GM19328 (cell line): ENCODE results near the gene RNF220.

Source experiments
- ATAC-seq: cut with Tn5 transposase; IDR thresholded peaks from one replicate; pipeline ENCODE4 v1.9.1; 2021; ENCODE audit warnings: mild to moderate bottlenecking, moderate library complexity; ENCODE audit not compliant: unreplicated experiment

The RNF220 gene

DNA sequence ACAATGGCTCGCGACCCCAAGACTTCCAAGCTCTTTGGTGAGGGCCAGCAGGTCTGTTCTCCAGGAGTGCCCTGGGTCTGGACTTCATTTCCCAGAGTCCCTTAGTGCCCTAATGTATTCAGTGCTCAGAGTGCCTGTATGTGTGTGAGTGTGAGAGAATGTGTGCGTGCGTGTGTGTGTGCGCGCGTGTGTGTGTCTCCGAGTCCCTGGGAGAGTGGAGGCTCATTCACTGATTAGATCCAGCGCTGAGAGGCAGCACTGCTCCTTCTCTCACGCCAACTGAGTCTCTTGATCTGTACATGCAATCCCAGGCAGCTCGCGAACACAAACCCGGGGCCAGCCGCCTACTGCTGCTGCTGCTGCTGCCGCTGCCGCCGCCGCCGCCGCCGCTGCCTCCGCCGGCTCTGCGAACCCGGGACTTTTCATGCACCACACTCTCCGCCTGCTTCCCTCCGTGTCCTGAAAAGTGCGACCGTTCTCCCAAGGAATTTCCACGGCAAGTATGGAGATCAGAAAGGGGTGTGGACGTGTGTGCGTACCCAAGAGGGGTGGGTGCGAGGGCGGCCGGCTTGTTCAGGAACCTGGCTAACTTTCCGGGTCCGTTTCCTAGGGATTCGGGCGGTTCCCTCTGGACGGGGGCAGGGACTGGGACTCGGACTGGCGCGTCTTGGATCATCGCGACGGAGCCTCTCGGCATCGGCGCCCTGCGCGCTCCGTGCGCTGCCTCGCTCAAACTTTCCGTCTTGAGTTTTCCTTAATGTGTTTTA, at the start of gene RNF220:
Gene RNF220 (plus strand): TSS at position 225 of the 767 bp plus-strand sequence.
- no peak for ATAC-seq

DNA sequence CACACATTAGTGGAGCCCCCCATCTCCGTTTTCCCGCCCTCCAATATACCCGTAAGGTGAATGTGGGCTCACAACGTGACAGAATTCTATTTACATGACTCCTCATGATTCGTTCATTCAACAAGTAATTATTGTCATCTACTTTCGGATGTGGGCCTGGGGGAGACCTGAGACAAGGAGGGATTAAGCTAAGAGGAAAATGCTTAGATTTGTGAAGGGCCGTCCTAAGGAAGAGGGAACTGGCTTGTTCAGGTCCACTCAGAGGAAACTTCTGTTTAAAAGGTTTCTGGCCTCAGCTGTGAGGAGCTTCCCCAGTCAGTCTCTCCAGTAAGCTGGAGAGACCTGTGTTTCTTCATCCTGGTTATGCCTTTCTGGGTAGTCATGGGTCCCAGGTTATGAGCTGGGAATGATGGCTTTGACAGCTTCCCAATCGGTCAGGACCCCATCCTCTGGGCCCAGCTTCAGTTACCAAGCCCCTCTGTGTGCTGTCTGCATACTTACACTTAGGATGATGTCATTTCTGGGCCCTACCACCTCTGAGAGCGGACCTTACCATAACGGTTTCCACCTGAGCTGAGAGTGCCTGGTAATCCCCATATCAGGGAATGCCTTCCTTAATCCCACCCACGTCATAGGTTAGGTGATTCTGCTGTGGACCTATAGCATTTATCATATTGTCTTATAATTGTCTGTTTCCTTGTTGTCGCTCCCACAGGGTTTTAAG, 49.3 kb upstream of the RNF220 start:
- no peak for ATAC-seq

DNA sequence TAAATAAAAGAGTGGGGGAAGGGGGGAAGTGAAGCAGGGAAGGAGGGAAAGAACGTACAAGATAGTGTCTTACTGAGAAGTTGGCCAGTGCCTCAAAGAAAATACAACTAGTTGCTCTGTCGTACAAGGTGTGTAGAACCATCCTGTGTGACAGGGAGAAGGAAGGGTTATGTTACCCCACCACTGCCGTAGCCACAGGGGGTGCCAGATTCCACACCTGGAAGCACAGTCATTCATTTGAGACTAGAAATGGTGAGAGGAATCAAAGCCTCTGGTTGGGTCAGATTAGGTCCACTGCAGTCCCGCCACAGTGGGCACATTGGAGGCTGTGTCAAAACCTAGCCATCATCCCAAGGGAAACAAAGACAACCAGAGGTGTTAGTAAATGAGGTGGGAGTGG, 47.3 kb upstream of the RNF220 start:
- no peak for ATAC-seq

DNA sequence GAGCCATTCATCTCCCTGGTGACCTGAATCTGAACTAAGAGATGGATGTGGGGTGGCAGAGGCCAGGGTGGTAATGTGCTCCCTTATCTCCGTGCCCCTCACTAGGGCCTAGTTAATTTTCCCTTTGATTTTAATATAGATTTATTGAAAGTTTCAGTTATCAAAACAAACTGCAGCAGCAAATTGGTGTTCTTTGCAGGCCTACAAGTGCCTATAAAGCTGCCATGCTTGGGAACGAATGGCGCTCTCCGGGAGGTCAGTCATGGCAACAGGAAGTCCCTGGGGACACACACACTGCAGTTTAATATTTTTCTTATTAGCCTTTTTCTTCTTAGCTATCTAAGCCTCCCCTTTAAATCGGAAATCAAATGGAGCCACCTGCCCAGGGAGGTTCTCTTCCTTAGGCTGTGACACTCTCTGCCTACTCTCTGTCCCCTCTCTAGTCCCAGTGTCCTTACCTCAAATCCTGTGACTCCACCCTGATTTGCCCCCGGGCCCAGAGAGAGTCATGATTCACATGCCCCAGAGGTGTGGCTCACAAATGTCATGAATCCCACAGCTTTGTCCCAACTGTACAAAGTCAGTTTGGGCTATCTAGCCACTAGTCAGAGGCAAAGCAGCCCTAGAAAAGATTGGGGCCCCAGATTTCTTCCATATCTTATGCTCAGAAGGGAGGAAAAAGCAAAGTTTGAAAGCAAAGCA, 45.7 kb upstream of the RNF220 start:
- ATAC-seq, result no peak

DNA sequence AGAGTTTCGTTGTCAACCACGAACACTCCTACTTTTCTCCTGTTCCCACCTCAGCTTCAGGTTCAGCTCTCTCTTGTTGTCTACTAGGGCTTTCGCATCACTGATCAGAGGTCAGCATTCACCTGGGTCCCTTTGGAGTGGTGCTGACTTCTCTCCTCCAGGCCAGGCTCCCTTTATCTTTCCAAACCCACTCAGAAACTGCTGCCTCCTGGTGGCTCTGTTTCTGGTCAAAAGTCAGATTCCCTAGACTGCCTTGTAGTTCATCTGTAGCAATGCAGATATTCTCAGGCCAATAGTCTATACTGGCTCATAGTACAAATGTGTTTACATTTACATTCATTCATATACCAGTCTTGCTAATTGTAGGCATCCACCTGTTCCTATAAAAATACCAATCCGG, 43.6 kb upstream of the RNF220 start:
- ATAC-seq, result no peak

DNA sequence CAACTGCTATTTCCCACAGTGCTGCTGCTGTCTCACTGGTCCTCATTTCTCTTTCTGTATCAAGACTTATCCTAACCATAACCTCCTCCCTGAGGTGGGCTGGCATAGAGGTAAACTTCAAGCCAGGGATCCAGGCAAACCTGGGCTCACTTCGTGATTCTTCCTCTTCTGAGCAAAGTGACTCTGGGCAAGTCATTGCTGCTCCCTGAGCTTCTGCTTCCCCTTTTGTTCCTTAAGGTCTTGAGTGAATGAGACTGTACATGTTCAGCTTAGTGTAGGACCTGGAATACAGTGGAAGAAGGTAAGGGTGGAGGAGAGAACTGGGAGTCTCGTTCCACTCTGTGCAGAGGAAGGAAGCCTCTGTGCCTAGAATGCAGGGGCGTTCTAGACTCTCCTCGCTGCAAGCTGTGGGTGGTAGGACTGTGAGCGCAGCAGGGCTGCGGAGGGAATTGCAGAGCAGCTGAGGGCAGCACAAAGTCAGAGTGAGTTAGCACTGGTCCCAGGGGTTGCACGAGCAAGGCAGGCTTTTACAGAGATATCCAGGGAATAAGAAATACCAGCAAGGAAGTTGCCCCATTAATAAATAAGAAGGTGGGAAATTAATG, 38.6 kb upstream of the RNF220 start:
- no peak for ATAC-seq

DNA sequence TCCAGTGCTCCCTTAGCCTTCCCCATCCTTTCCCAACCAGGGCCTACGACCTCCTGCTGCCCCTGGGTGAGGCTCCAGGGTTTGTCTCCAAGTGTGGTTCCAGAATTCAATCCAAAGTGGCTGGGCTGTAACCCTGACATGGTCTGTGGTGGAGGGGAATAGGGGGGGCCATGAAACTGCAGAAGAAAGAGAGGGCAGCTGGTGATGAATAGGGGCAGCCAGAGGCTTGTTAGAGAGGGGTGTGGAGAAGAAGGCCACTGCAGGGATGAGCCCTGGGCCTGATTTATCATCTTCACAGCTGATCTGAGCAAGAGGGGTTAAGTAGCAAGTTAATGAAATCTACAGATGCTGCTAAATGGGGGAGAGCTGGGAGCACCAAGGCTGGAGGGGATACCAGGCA, 37.1 kb upstream of the RNF220 start:
- ATAC-seq, result no peak

DNA sequence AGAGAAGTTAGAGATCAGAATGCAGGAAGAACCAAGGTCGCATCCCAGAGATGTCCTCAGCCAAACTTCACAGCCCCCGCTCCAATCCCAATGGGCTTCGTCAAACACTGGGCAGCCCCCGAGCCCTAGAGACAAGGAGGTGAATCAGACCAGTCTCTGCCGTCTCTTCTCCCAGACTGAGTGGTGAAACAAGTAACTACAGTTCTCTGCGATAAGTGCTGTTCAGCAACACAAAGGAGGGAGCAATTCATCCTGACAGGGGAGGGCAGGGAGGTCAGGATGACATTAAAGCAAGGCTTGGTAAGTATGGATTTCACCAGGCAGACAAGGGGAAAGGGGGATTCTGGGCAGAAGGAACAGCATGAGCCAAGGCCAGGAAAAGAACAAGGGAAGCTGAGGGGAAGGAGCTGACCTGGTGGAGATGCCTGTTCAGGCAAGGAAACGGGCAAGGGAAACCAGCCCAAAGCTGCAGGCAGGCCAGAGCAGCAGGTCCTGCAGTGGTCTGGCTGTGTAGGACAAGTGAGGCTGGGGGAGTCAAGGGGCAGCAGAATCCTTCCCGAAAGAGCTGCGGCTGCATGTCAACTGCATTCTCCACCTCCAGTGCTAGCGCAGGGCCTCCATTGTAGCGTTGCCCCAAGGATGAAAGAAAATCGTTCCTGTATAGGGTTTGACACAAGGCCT, 36.4 kb upstream of the RNF220 start:
- no peak for ATAC-seq

DNA sequence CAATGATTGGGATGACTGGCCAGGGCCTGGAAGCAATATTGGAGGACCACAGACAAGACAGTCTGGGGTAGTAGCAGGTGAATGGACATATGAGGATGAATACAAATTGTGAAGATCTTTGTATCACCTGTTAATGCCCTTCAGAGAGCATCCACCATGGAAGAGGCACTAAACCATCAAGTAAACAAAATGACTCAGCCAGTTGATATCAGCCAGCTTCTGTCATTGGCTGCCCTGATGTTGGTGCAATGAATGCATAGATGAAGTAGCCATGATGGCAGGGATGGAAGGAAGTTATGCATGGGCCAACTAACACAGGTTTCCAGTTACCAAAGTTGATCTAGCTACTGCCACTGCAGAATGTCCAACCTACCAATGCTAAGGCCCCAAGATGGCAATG, 33.8 kb upstream of the RNF220 start:
- no peak for ATAC-seq

DNA sequence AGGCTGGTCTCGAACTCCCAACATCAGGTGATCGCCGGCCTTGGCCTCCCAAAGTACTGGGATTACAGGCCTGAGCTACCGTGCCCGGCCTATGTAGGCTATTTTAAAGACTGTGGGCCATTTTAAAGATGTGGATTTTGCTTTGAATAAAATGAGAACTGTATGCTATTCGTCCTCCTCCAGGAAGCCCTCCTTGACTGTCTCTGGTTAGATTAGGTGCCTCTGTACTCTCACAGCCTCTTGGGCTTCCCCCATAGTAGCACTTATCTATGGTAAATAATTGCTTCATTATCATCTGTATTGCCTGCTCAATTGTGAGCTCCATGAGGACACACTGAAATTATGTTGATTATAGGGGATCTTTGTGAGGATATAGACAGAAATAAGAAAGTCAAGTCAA, 29.5 kb upstream of the RNF220 start:
- no peak for ATAC-seq

DNA sequence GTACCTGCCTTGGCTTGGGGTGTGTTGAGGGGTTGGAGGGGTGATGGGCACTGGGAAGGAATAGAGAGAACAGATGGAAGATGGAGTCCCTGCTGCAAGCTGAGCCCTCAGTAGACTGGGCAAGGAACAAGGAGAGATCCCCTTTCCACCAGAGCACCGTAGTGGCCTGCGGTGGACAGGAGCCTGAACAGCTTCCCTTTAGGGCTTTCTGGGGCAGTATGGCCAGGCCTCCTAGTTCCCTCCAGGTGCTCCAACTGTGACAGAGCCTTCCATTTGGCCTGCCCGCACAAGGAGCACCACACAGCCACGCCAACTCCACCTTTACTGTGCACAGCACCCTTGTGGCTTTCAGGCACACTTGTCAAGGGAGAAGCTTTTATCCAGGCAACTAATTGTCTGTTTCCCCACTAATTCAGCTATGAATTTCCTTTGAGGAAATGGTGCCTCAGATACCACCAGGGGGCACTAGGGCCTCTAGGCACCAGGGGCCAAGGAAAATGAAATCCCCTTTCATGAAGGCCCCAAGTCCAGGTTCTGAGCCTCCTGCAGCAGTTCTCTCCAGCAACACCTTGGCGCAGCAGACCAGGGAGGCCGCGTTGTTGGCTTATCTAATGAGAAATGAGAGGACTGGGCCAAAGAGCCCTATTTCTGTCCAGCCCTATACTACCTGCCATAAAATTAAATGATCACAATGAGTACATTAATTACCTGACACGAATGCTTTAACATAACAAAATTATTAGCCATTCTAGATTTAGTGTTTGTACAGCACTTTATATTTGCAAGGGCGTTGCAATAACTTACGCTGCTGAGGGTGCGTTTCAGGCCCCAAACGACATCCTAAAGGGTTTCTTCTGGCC, 26.9 kb upstream of the RNF220 start:
- no peak for ATAC-seq

DNA sequence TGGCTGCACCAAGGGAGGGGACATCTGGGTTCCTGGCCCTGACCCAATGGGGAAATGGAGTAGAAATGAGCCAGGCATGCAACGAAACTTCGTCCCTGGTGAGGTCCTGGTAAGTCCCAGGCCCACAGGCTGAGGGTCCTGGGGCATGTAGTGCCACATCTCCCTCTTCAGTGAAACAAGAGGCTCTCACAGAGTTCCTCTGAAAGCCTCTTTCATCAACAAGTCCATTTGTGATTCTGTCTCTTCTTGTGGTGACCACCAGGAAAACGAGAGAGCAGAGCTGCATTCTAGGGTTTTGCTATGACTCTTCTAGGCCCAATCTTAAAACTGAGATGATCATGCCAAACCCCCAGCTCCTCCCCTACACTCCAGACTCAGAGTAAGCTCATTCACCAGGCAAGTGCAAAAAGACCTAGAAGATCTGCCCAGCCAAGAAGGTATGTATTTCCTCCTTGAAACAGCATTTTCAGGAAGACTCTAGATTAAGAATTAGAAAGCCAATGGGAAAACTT, 24.3 kb upstream of the RNF220 start:
- ATAC-seq, result no peak

DNA sequence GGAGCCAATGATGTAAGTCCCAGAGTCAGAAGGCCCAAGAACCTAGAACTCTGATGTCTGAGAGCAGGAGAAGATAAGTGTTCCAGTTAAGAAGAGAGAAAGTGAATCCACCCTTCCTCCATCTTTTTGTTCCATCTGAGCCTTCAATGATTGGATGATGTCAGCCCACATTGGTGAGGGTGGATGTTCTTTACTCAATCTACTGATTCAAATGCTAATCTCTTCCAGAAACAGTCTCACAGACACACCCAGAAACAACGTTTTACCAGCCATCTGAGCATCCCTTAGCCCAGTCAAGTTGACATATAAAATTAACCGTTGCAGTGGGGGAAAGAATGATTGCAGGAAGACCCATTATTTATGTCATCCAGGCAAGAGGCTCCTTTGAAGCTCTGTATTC, 16.5 kb upstream of the RNF220 start:
- no peak for ATAC-seq

DNA sequence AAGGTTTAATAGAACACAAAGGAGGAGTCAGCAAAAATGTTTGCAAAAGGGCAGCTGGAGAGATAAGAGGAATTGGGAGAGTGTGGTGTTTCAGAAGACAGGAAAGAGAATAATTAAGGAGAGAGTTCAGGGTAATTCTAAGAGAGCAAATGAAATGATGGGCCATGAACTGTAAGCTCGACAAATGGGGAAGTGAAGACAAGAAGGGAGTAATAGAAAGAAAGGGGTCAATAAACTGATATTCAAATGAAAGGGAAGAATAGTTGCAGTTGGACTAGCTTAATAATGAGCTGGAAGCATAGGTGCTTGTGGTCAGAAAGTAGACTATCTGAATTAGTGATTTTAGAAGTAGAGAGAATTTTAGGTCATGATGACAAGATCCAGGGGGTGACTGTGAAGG, 15.6 kb upstream of the RNF220 start:
- ATAC-seq, result no peak

DNA sequence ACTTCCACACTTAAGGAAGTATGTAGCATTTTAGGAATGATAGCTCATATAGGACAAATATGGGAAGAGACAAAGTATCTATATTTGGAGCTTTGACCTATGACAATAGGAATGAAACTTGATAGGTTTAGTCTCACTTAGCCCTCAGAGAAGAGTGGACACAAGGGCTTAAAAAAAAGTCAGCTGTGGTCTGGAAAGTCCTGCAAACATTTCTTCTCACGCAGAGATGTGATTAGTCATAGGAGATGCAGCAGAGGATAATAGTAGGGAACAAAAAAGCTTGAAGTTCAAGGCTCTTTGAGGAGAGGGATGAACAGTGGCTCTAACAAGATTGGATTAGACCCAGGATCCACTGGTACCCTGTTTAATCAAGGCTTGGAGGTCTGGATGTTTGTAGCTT, 14.8 kb upstream of the RNF220 start:
- no peak for ATAC-seq

DNA sequence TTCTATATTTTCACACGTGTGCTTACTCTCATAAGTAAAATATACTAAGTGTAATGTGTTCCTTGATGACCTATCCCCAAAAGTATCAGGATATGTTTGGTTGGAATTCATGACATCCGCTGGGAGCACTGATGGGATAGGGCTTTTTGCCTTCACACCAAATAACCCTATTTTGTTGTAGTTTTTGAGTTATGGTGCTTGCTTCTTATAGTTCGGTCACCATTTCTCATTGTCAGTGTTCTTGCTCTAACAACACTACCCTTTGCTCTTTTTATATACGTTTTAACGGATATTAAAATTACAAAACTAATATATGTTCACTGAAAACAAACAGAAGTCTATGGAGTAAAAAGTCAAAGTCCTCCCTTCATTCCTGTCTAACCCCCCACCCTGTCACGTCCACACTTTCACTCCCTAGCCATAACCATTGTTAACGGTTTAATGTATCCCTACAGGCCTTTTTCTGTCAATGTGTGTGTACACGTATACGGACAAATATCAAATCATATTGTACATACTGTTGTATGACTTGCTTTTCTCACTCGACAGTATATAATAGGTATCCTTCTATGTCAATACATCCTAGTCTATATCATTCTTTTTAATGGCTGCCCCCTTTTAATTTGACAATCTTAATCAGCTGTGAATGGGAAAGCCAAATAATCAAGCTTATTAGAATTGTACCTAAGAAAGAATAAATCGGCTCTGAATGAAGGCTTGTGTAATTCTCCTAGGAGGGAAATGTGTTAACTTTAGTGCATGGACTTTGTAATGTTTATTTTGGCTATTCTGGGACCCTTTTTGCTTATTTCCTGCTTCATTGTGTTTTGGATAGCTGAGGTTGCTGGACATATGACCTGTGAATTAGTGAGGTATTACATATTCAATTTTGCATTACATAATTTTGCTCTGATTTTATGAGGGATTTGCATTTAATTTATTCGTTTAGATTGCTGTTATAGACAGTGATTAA, 3.5 kb upstream of the RNF220 start:
- no peak for ATAC-seq

DNA sequence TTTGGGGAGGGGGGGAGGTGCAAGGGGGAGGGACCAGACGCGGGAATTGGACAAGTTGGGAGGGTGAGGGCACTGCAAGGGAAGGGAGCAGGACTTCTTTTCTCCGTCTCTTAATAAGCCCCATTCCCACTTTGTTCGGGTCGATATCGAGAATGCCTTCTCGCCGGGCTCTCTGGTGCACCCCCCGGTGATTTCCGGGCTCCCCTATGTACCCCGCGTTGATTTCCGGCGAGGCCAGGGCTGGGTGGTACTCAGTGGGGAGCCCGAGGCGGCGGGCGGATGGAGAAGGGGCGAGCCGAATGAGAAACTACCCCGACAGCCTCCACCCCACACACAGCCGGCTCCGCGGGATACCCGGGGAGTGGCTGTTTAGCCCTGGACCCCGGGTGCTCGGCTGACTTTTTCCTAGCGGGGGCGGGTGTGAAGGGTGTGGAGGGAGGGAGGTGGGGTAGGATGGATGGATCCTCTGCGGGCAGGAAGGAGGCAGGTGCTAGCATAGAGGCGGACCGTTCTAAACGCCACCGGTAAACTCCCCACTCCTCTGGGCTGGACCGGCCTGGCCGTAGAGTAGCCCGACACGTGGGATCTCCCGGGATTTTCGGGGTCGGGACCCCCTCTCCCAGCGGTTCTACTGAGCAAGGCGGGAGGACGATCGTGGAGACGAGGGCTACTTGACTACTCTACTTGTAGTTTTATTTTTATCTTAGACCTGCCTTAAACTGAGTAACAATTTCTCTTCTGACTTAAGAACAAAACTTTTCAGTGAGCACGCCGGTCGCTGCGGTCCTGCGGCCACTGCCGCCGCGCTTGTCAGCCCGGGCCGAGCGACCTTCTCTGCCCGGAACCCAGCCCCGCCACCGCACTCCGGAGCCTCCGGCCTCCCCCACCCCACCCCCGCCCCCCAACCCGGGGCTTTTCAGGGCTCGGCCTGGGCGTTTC, 1.0 kb downstream of the RNF220 start:
- no peak for ATAC-seq
